Inferior parietal cortex (tissue), 1 donor: Measurements from ENCODE around the gene FKBP11.
"Not testable (repeated sequence)": the region's sequence is repeated elsewhere in the genome, so short reads cannot be mapped to it uniquely, and the experiment has no call there.

ENCODE experiments used
- DNase-seq: peaks from one replicate; pipeline ENCODE4 v3.0.0-alpha.2; 2016; ENCODE audit errors: extremely low spot score

FKBP11 gene

GRCh38 chr12:48954841-48955501 lies 29.7 kb upstream of the FKBP11 start:
- no peak for DNase-seq

DNA sequence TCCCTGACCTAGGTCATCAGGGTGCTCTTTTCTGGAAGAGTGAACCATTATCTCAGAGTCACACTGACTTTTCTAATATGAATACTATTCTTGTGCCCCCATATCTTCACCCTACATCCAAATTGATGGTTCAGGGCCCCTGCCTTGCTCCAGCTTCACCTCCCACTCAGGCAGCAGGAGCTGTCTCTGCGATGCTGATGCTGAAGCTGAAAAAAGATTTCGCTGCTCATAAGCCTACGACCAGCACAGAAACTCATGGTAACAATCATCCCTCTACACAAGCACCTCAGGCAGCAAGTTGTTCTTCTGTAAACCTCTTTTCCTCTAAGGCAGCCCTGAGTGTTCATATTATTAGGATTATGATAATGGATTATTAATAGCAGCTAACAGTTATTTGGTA lies 28.8 kb upstream of the FKBP11 start:
- no peak for DNase-seq

DNA sequence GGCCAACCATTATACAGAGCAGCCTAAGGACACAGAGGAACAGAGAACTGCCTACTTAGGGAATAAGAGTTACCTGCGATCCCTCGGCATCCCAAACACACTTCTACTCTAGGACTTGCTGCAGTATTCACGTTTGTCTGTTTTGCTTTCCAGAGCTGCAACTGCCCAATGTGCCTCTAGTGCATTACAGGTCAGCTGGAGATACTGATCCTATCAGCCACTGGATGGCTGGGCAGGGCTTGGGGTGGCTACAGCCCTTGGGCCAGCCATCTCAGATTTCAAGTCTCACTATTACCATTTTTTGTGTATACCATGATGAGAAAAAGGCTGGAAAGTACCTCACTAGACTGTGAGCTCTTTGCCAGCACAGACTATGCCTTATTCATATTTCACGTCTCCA lies 27.4 kb upstream of the FKBP11 start:
- DNase-seq: no peak

DNA sequence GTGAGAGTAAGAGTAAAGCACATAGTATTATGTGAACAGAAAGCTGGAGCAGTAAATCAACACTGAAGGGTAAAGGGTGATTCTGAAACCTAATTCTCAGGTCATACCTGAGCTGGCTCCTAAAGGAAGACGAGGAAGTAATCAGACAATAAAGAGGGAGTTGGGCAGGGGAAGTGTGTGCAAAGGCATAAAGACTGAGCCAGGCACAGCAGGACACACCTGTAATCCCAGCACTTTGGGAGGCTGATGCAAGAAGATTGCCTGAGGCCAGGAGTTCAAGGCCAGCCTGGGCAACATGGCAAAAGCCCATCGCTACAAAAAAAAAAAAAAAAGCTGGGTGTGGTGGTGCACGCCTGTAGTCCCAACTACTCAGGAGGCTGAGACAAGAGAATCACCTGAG lies 22.4 kb upstream of the FKBP11 start:
- DNase-seq: no peak

DNA sequence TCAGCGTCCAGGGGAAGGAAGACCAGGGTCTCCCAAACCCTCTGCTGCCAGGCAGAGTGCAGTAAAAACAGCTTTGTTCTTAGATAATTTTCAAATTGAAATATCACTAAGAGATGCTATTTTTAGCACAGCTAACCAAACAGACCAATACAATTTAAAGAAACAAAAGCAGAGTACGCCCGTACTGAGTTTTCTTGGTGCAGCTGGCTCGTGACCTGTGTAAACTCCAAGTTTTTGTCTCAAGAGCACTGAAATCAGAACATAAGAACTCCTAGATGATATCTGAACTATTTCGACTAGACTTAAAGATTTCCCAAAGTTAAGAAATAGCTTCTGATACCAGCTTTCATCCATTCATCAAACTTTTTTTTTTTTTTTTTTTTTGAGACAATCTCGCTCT lies 21.7 kb upstream of the FKBP11 start:
- DNase-seq: no peak

GRCh38 chr12:48946205-48946604 lies 20.9 kb upstream of the FKBP11 start:
- DNase-seq: peak; percentile 66

DNA sequence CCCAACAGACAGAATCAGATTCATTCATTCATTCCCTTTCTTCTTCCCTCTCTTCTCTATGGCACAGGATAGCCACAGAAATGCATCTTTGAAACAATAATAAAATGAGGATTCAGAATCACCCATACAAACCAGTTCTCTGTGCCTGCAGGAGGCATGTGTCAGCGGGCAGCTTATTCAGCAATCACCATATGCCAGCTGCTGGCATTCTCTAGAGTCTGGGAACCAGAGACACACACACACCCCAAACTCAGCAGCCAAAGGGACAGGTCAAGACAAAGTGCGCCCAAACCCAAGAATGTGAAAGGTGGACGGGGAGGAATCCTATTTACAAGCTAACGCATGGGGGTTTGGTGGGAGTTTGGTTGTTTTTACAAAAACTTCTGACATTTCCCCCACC lies 17.9 kb upstream of the FKBP11 start:
- DNase-seq: no peak

DNA sequence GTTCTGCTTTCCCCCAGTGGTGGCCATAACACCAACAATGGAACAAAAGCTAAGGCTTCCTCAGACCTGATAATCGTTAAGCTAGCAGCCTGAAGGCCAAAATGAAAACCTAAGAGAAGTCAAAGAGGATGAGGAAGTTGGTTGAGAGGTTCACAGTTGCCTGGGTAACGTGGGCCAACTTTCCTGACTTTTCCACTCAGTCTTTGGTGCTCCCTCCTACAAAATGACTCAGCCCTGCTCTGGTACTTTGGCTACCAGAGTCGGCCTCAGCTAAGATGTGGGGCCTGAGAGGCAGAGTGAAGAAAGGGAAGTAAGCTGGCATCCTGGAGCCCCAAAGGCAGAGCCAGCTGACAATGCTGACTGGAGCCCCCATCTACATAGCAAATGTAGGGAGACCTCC lies 14.9 kb upstream of the FKBP11 start:
- no peak for DNase-seq

DNA sequence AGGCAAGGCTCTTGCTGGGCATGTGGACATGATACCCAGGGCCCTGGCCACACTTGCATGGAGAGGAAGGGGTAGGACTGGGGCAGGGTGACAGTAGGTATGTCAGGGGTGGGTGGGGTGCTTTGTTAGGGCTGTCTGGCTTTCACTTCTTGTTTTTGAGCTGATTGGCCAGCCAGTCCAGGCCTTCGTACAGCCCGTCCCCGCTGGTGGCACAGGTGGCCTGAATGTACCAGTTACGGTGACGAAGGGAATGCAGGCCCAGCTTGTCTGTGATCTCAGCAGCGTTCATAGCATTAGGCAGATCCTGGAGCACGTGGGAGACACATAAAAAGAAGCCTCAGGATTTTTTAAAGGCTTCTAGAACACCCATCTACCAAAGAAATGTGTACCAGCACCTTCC lies 13.5 kb upstream of the FKBP11 start:
- DNase-seq: no peak

GRCh38 chr12:48937170-48937569 lies 11.9 kb upstream of the FKBP11 start:
- no peak for DNase-seq

DNA sequence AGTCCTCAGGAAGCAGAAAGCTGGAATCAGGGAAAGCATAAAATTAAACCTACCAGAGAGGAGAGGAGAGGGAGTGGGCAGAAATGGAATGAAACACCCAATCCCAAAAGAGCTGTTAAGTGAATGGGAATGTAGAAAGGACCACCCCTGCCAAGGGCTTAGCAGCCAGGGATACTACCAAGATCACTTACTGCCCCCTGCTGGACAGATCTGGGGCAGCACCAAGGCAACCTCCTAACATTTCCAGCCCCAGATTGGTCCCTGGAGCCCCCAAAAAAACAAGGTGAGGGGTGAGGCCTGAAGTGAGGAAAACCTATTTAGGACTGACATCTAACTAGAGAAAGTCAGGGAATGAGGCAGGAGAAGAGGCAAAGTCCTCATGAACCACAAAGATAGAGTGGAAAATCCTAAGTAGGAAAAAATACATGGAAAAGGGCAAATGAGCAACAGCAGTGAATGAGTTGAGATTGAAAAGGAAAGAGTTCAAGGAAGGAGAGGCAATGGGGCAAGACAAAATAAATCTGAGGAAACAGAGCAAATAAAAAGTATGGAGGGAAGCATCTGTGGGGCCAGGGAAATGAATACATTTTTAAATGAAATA lies 11.2 kb upstream of the FKBP11 start:
- DNase-seq: peak; percentile 82

DNA sequence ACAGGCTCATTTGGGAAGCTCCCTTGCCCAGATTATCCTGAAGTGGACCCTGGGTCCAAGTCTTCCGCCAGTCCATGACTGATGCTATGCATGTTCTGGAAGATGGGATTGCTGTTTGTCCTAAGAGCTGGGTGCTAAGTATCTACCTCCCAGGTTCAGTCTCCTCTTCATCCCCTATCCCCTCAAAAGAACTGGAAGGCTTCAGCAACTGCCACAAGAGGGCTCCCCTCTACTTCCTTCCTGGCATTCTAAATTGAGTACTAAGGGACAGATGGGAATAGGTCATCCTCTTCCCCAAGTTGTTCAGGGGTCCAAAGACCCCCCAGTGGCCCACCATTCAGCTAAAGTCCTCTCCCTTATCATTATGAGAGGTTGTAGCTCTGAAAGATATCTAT lies 9.0 kb upstream of the FKBP11 start:
- DNase-seq: no peak

DNA sequence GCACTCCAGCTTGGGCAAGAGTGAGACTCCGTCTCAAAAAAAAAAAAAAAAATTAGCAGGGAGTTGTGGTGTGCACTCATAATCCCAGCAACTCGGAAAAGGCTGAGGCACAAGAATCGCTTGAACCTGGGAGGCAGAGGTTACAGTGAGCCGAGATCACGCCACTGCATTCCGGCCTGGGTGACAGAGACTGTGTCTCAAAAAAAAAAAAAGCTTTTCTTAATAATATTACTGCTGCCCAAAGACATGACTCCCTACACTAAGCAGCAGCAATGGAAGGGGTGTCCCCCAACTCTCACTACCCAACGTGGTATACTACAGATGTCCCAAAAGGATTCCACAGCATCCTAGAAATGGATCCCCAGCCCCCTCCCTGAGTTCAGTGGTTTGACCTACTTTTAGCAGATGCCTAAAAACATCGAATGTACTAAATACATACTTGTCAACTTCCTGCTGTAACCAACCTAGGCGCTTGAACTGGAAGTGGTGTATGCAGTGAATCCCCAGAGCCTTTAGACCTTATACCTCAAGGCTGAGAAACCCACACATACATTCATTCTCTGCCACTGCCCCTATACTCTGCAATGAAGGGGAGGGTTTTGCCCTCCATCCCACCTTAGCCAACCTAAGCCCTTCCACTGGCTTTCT lies 8.5 kb upstream of the FKBP11 start:
- DNase-seq: no peak

DNA sequence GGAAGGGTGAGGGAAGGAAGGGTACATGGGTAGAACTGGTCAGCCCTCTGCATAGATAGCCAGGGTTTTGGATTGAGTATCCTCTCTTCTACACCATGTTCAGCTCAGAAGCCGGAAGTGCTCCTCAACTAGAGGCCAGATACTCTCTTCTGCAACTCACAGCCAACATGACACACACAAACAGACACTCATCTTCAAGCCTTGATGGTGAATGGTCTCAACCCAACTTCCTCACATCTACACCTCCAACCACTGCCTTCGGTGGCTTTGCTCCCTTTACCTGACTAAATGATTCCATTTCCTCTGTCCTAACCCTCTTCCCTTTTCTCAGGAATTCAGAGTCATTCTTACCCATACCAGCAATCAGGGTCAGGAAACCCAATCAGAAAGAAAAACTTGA lies 7.6 kb upstream of the FKBP11 start:
- DNase-seq: no peak

- DNase-seq: no peak
Observed at GRCh38 chr12:48930475-48930874, 5.2 kb upstream of the FKBP11 start.

GRCh38 chr12:48929551-48929950 lies 4.3 kb upstream of the FKBP11 start:
- no peak for DNase-seq

DNA sequence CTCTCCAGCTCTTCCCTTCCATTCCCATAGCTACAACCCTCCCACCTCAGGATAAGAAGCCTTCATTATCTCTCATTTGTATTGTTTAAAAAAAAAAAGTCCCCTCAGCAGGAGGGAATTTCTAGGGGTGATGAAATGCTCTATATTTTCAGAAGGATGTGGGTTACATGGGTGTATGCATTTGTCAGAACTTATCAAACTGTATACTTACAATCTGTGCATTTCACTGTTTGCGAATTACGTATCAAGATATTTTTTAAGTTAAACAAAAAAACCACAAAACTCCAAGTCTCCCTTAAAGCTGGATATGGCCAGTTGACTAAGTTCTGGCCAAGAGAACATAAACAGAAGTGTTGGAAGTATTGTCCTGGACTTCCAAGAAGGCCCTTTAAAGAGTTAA lies 2.0 kb upstream of the FKBP11 start:
- DNase-seq: no peak

- DNase-seq: no peak
Observed at GRCh38 chr12:48924617-48925303, 532 bp downstream of the FKBP11 start.

- DNase-seq: no peak
Observed at GRCh38 chr12:48923117-48923516, 2.2 kb downstream of the FKBP11 start.

DNA sequence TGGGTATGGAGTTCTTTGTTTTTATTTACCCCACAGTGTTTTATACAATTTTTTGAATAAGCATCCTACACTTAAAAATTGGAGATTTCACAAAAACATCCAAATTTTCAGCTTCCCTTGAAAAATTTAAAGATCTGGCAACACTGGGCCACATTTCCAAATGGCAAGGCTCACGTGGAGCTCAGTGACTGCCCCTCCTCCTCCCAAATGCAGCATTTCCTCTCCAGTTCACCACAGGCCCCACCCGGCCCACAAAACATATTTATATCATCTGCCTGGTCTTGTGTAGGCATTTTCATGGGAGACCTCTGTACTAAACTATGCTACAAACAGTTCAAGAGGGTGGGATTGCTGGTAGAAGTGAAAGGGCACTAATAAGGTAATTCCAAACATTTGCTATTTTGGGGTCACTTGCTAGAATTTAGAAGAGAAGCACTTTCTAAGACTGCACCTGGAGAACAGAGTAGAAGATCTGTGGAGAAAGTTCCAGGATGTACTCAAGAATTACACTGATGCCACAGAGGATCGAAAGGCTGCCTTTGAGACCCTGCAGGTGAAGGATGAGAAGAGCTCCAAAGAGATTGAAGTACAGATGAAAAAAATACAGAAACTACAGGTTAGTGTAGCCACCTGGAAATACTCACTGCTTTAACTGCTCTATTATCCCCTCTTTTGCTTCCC lies 7.3 kb downstream of the FKBP11 start:
- DNase-seq: no peak

GRCh38 chr12:48910196-48910595 lies 15.1 kb downstream of the FKBP11 start:
- no peak for DNase-seq

DNA sequence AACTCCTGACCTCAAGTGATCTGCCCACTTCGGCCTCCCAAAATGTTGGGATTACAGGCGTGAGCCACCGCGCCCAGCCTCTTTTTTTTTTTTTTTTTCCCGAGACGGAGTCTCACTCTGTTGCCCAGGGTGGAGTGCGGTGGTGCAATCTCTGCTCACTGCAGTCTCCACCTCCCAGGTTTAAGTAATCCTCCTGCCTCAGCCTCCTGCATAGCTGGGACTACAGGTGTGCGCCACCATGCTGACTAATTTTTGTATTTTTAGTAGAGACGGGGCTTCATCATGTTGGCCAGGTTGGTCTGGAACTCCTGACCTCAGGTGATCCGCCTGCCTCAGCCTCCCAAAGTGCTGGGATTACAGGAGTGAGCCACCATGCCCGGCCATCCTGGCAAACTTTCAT lies 15.6 kb downstream of the FKBP11 start:
- not testable (repeated sequence) for DNase-seq
